Measurements from ENCODE around the gene SDK1. TPM values are rescaled to one million over a fixed set of nuclear protein-coding genes. Genes with fewer than 3 reads are reported as not detected.

The SDK1 gene
- total RNA-seq, 1 donor from 2014 or later, result 4.3 TPM

- DNase-seq (ENCODE audit: low spot score), result no peak
- Mint-ChIP-seq H3K27ac (ENCODE audit: unreplicated experiment) (no peak overlapping the region), H3K9me3 (ENCODE audit: unreplicated experiment) (no peaks in the 10 kb centered on the region), H3K4me1 (ENCODE audit: unreplicated experiment) (no peaks in the 10 kb centered on the region), H3K4me3 (ENCODE audit: unreplicated experiment) (no peak overlapping the region), H3K27me3 (ENCODE audit: unreplicated experiment) (peaks cover 3% of the 10 kb centered on the region), H3K36me3 (ENCODE audit: low read depth, unreplicated experiment) (no peaks in the 10 kb centered on the region)
- TF ChIP-seq CTCF (IDR thresholded peaks at IDR 0.05; ENCODE audit: unreplicated experiment), result no peak
Observed at GRCh38 chr7:3486841-3487240, 185.8 kb downstream of the SDK1 start.

GRCh38 chr7:3488829-3489228 is 187.8 kb downstream of the SDK1 start:
- TF ChIP-seq CTCF (IDR thresholded peaks at IDR 0.05; ENCODE audit: unreplicated experiment), result no peak
- no peaks in the 10 kb centered on the region for H3K9me3 Mint-ChIP-seq (ENCODE audit: unreplicated experiment)
- no peaks in the 10 kb centered on the region for H3K36me3 Mint-ChIP-seq (ENCODE audit: low read depth, unreplicated experiment)
- no peaks in the 10 kb centered on the region for H3K4me1 Mint-ChIP-seq (ENCODE audit: unreplicated experiment)
- no peaks in the 10 kb centered on the region for H3K27me3 Mint-ChIP-seq (ENCODE audit: unreplicated experiment)
- H3K27ac Mint-ChIP-seq (ENCODE audit: unreplicated experiment), result no peak overlapping the region
- H3K4me3 Mint-ChIP-seq (ENCODE audit: unreplicated experiment), result no peak overlapping the region
- DNase-seq (ENCODE audit: low spot score), result no peak

GRCh38 chr7:3493499-3493898 is 192.4 kb downstream of the SDK1 start:
- no peak overlapping the region for H3K4me3 Mint-ChIP-seq (ENCODE audit: unreplicated experiment)
- H3K9me3 Mint-ChIP-seq (ENCODE audit: unreplicated experiment), result no peaks in the 10 kb centered on the region
- no peak overlapping the region for H3K27ac Mint-ChIP-seq (ENCODE audit: unreplicated experiment)
- H3K27me3 Mint-ChIP-seq (ENCODE audit: unreplicated experiment), result no peaks in the 10 kb centered on the region
- TF ChIP-seq CTCF (IDR thresholded peaks at IDR 0.05; ENCODE audit: unreplicated experiment), result no peak
- no peak for DNase-seq (ENCODE audit: low spot score)
- H3K4me1 Mint-ChIP-seq (ENCODE audit: unreplicated experiment), result no peaks in the 10 kb centered on the region
- H3K36me3 Mint-ChIP-seq (ENCODE audit: low read depth, unreplicated experiment), result no peaks in the 10 kb centered on the region

GRCh38 chr7:3494947-3495346 is 193.9 kb downstream of the SDK1 start:
- no peaks in the 10 kb centered on the region for H3K4me1 Mint-ChIP-seq (ENCODE audit: unreplicated experiment)
- TF ChIP-seq CTCF (IDR thresholded peaks at IDR 0.05; ENCODE audit: unreplicated experiment), result no peak
- no peaks in the 10 kb centered on the region for H3K9me3 Mint-ChIP-seq (ENCODE audit: unreplicated experiment)
- no peak overlapping the region for H3K4me3 Mint-ChIP-seq (ENCODE audit: unreplicated experiment)
- no peak for DNase-seq (ENCODE audit: low spot score)
- H3K27me3 Mint-ChIP-seq (ENCODE audit: unreplicated experiment), result no peaks in the 10 kb centered on the region
- no peaks in the 10 kb centered on the region for H3K36me3 Mint-ChIP-seq (ENCODE audit: low read depth, unreplicated experiment)
- no peak overlapping the region for H3K27ac Mint-ChIP-seq (ENCODE audit: unreplicated experiment)

- no peaks in the 10 kb centered on the region for H3K36me3 Mint-ChIP-seq (ENCODE audit: low read depth, unreplicated experiment)
- no peak overlapping the region for H3K4me3 Mint-ChIP-seq (ENCODE audit: unreplicated experiment)
- H3K4me1 Mint-ChIP-seq (ENCODE audit: unreplicated experiment), result no peaks in the 10 kb centered on the region
- H3K27me3 Mint-ChIP-seq (ENCODE audit: unreplicated experiment), result no peaks in the 10 kb centered on the region
- no peak for TF ChIP-seq CTCF (IDR thresholded peaks at IDR 0.05; ENCODE audit: unreplicated experiment)
- H3K9me3 Mint-ChIP-seq (ENCODE audit: unreplicated experiment), result no peaks in the 10 kb centered on the region
- no peak for DNase-seq (ENCODE audit: low spot score)
- H3K27ac Mint-ChIP-seq (ENCODE audit: unreplicated experiment), result no peak overlapping the region
Observed at GRCh38 chr7:3495530-3495929, 194.5 kb downstream of the SDK1 start.

Data from endothelial cell (in vitro differentiated cells).